A673 (cell line): ENCODE results near the gene IGF1R.

Source experiments
- EZH2 ChIP-seq: fragments of 200-600 bp; sonication (generic); IDR thresholded peaks from 2 replicates; pipeline ENCODE4 v1.6.1; 2017; ENCODE audit warnings: borderline replicate concordance, low read depth, mild to moderate bottlenecking, mixed read lengths, antibody characterized with exemption, low read length; ENCODE audit not compliant: poor library complexity, severe bottlenecking
- TF ChIP-seq, protein P1 (sequence below): fragments of 300-800, 200-600 bp; sonication (generic); conservative IDR thresholded peaks from 2 replicates; pipeline ENCODE4 v1.5.1; 2017; ENCODE audit warnings: low read depth, mild to moderate bottlenecking, antibody characterized with exemption, low read length, moderate library complexity, mixed read lengths

- TF ChIP-seq, protein P1, sequence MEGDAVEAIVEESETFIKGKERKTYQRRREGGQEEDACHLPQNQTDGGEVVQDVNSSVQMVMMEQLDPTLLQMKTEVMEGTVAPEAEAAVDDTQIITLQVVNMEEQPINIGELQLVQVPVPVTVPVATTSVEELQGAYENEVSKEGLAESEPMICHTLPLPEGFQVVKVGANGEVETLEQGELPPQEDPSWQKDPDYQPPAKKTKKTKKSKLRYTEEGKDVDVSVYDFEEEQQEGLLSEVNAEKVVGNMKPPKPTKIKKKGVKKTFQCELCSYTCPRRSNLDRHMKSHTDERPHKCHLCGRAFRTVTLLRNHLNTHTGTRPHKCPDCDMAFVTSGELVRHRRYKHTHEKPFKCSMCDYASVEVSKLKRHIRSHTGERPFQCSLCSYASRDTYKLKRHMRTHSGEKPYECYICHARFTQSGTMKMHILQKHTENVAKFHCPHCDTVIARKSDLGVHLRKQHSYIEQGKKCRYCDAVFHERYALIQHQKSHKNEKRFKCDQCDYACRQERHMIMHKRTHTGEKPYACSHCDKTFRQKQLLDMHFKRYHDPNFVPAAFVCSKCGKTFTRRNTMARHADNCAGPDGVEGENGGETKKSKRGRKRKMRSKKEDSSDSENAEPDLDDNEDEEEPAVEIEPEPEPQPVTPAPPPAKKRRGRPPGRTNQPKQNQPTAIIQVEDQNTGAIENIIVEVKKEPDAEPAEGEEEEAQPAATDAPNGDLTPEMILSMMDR = no peak
- no peak for TF ChIP-seq EZH2
Observed at GRCh38 chr15:98611808-98612207, 36.5 kb upstream of the IGF1R start.
